Progenitor cell of endocrine pancreas (in vitro differentiated cells): ENCODE measurements around the gene RPTOR. TPM values are rescaled to one million over a fixed set of nuclear protein-coding genes. Genes with fewer than 3 reads are reported as not detected.

Experiments
- DNase-seq: peaks from one replicate; pipeline ENCODE4 v3.0.0; 2021; ENCODE audit warnings: low spot score; ENCODE audit not compliant: unreplicated experiment
- H3K27ac Mint-ChIP-seq: 2 replicates; pipeline ENCODE4 v1.8.0; 2021; ENCODE audit warnings: mild to moderate bottlenecking, moderate library complexity, mixed read lengths
- H3K27me3 Mint-ChIP-seq: 2 replicates; pipeline ENCODE4 v1.8.0; 2021; ENCODE audit warnings: mixed read lengths
- H3K36me3 Mint-ChIP-seq: 2 replicates; pipeline ENCODE4 v1.8.0; 2022; ENCODE audit warnings: mixed read lengths; ENCODE audit not compliant: insufficient read depth
- H3K4me1 Mint-ChIP-seq: 2 replicates; pipeline ENCODE4 v1.8.0; 2021; ENCODE audit warnings: low read depth, mixed read lengths
- H3K4me3 Mint-ChIP-seq: 2 replicates; pipeline ENCODE4 v1.8.0; 2021; ENCODE audit warnings: low read depth, mild to moderate bottlenecking, moderate library complexity, mixed read lengths
- H3K9me3 Mint-ChIP-seq: 2 replicates; pipeline ENCODE4 v1.8.0; 2021; ENCODE audit warnings: low read depth, mixed read lengths
- CTCF ChIP-seq: fragments of 200-600 bp; sonication (generic); IDR thresholded peaks from one replicate; pipeline ENCODE4 v1.5.0; 2021; ENCODE audit warnings: antibody characterized with exemption, mild to moderate bottlenecking; ENCODE audit not compliant: unreplicated experiment
- total RNA-seq: library from RNA; stranded (reverse); gene quantifications from 2 replicates; pipeline ENCODE4 v1.2.1, GENCODE V29; 2021

The RPTOR gene
- total RNA-seq, 1 donor from 2014 or later, result 40.0 TPM

GRCh38 chr17:80653856-80654255, 109.2 kb downstream of the RPTOR start:
- H3K4me1 Mint-ChIP-seq, result peaks cover 1% of the 10 kb centered on the region
- H3K4me3 Mint-ChIP-seq, result no peak overlapping the region
- H3K9me3 Mint-ChIP-seq, result peaks cover 6% of the 10 kb centered on the region
- no peaks in the 10 kb centered on the region for H3K27me3 Mint-ChIP-seq
- peaks cover 11% of the 10 kb centered on the region for H3K36me3 Mint-ChIP-seq
- TF ChIP-seq CTCF, result no peak
- no peak for DNase-seq
- H3K27ac Mint-ChIP-seq, result no peak overlapping the region

DNA sequence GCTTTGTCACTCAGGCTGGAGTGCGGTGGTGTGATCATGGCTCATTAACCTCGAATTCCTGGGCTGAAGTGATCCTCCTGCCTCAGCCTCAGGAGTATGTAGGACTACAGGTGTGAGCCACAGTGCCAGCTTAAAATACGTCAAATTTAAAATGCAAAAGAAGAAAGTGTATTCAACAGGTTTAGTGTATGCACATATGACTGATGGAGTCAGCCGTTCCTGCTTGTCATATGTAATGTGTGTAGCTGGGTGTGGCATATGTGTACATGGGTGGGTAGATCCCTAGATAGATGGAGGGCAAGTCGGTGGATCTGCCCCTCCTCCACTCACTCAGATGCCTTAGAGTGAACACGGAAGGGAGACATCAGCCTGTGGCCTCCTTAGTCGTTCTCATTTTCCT, 111.0 kb downstream of the RPTOR start:
- H3K36me3 Mint-ChIP-seq, result peaks cover 11% of the 10 kb centered on the region
- no peak overlapping the region for H3K27ac Mint-ChIP-seq
- peaks cover 1% of the 10 kb centered on the region for H3K4me1 Mint-ChIP-seq
- DNase-seq, result no peak
- no peak for TF ChIP-seq CTCF
- peaks cover 6% of the 10 kb centered on the region for H3K9me3 Mint-ChIP-seq
- H3K4me3 Mint-ChIP-seq, result no peak overlapping the region
- H3K27me3 Mint-ChIP-seq, result no peaks in the 10 kb centered on the region

GRCh38 chr17:80656590-80656989, 112.0 kb downstream of the RPTOR start:
- Mint-ChIP-seq H3K9me3 (peaks cover 6% of the 10 kb centered on the region), H3K27ac (no peak overlapping the region), H3K4me3 (no peak overlapping the region), H3K4me1 (peaks cover 3% of the 10 kb centered on the region), H3K27me3 (no peaks in the 10 kb centered on the region), H3K36me3 (peaks cover 8% of the 10 kb centered on the region)
- no peak for TF ChIP-seq CTCF
- DNase-seq, result no peak

DNA sequence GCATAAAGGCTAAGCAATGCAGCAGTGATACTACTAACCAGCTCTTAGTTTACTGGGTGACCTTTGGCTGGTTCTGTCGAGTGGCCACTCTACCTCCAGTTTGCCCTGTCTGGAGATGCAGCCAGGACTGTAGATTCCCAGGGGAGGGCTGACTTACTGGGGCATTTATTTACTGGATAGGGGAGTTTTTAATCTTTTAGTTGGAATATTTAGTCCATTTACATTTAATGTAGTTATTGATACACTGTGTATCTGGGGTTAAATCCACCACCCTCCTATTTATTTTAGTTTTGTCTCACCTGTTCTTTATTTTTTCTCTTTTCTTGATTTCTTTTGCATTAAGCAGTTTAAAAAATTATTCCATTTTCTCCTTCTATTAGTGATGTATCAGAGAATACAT, 112.9 kb downstream of the RPTOR start:
- H3K36me3 Mint-ChIP-seq, result peaks cover 8% of the 10 kb centered on the region
- H3K4me3 Mint-ChIP-seq, result no peak overlapping the region
- H3K4me1 Mint-ChIP-seq, result peaks cover 3% of the 10 kb centered on the region
- no peak overlapping the region for H3K27ac Mint-ChIP-seq
- no peak for TF ChIP-seq CTCF
- peaks cover 6% of the 10 kb centered on the region for H3K9me3 Mint-ChIP-seq
- DNase-seq, result no peak
- H3K27me3 Mint-ChIP-seq, result no peaks in the 10 kb centered on the region

- Mint-ChIP-seq H3K27me3 (no peaks in the 10 kb centered on the region), H3K36me3 (peaks cover 7% of the 10 kb centered on the region), H3K27ac (peak overlapping the region; percentile 6), H3K4me3 (no peak overlapping the region), H3K9me3 (peaks cover 6% of the 10 kb centered on the region), H3K4me1 (peaks cover 7% of the 10 kb centered on the region)
- DNase-seq, result no peak
- TF ChIP-seq CTCF, result no peak
These were observed 114.2 kb downstream of the RPTOR start for GRCh38 chr17:80658821-80659220.

DNA sequence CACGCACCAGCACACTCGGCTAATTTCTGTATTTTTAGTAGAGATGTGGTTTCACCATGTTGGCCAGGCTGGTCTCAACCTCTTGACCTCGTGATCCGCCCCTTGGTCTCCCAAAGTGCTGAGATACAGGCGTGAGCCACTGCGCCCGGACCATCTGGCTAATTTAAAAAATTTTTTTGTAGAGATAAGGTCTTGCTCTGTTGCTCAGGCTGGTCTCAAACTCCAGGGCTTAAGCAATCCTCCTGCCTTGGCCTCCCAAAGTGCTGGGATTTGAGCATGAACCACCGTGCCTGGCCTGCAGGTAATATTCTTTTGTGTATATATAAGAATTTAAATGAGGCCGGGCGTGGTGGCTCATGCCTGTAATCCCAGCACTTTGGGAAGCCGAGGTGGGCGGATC, 115.0 kb downstream of the RPTOR start:
- TF ChIP-seq CTCF, result no peak
- no peak for DNase-seq
- Mint-ChIP-seq H3K27me3 (no peaks in the 10 kb centered on the region), H3K27ac (no peak overlapping the region), H3K4me1 (peaks cover 13% of the 10 kb centered on the region), H3K36me3 (peaks cover 5% of the 10 kb centered on the region), H3K9me3 (peaks cover 6% of the 10 kb centered on the region), H3K4me3 (no peak overlapping the region)
